HG02588 (cell line): Measurements from ENCODE around the gene C5orf24.
"Not testable (repeated sequence)": the region's sequence is repeated elsewhere in the genome, so short reads cannot be mapped to it uniquely, and the experiment has no call there.

Experiments
- ATAC-seq: cut with Tn5 transposase; IDR thresholded peaks from one replicate; pipeline ENCODE4 v1.9.1; 2021; ENCODE audit warnings: mild to moderate bottlenecking, moderate library complexity; ENCODE audit not compliant: unreplicated experiment

C5orf24 gene

GRCh38 chr5:134856465-134856864 lies 10.7 kb downstream of the C5orf24 start:
- ATAC-seq: not testable (repeated sequence)

GRCh38 chr5:134857401-134857800 lies 11.6 kb downstream of the C5orf24 start:
- no peak for ATAC-seq

GRCh38 chr5:134864707-134865106 lies 18.9 kb downstream of the C5orf24 start:
- no peak for ATAC-seq

GRCh38 chr5:134873494-134873893 lies 27.7 kb downstream of the C5orf24 start:
- ATAC-seq: no peak

- peak; percentile 80 for ATAC-seq
These were observed 28.4 kb downstream of the C5orf24 start, which contains the start of gene TXNDC15 for GRCh38 chr5:134873987-134874830. Gene TXNDC15, plus strand, starts transcription at chr5:134874371. Its CDS starts 57 bp downstream, at chr5:134874428.

GRCh38 chr5:134874831-134875655 lies 29.3 kb downstream of the C5orf24 start:
- ATAC-seq: peak; percentile 26

- ATAC-seq: no peak
These were observed 31.4 kb downstream of the C5orf24 start for GRCh38 chr5:134877159-134877558.

GRCh38 chr5:134878403-134878802 lies 32.6 kb downstream of the C5orf24 start:
- ATAC-seq: no peak

GRCh38 chr5:134879456-134879855 lies 33.7 kb downstream of the C5orf24 start:
- no peak for ATAC-seq

- not testable (repeated sequence) for ATAC-seq
These were observed 35.2 kb downstream of the C5orf24 start for GRCh38 chr5:134880937-134881336.

- ATAC-seq: not testable (repeated sequence)
These were observed 35.9 kb downstream of the C5orf24 start for GRCh38 chr5:134881711-134882110.

GRCh38 chr5:134887593-134888159 lies 41.9 kb downstream of the C5orf24 start:
- no peak for ATAC-seq

- no peak for ATAC-seq
These were observed 43.6 kb downstream of the C5orf24 start for GRCh38 chr5:134889335-134889734.

- ATAC-seq: no peak
These were observed 45.7 kb downstream of the C5orf24 start for GRCh38 chr5:134891473-134891872.

GRCh38 chr5:134892282-134892681 lies 46.5 kb downstream of the C5orf24 start:
- ATAC-seq: no peak

- ATAC-seq: no peak
These were observed 47.2 kb downstream of the C5orf24 start for GRCh38 chr5:134892926-134893325.

GRCh38 chr5:134893748-134894505 lies 48.2 kb downstream of the C5orf24 start:
- no peak for ATAC-seq

GRCh38 chr5:134902071-134902801 lies 56.5 kb downstream of the C5orf24 start:
- ATAC-seq: peak; percentile 23

- peak; percentile 79 for ATAC-seq
These were observed 59.0 kb downstream of the C5orf24 start, which contains the start of gene PCBD2 for GRCh38 chr5:134904610-134905245. Gene PCBD2, plus strand, starts transcription at chr5:134905131. Its CDS starts 9 bp downstream, at chr5:134905140.
